ENCODE measurements around the gene TSACC.
"Not testable (repeated sequence)": the region's sequence is repeated elsewhere in the genome, so short reads cannot be mapped to it uniquely, and the experiment has no call there.

Gene TSACC

DNA sequence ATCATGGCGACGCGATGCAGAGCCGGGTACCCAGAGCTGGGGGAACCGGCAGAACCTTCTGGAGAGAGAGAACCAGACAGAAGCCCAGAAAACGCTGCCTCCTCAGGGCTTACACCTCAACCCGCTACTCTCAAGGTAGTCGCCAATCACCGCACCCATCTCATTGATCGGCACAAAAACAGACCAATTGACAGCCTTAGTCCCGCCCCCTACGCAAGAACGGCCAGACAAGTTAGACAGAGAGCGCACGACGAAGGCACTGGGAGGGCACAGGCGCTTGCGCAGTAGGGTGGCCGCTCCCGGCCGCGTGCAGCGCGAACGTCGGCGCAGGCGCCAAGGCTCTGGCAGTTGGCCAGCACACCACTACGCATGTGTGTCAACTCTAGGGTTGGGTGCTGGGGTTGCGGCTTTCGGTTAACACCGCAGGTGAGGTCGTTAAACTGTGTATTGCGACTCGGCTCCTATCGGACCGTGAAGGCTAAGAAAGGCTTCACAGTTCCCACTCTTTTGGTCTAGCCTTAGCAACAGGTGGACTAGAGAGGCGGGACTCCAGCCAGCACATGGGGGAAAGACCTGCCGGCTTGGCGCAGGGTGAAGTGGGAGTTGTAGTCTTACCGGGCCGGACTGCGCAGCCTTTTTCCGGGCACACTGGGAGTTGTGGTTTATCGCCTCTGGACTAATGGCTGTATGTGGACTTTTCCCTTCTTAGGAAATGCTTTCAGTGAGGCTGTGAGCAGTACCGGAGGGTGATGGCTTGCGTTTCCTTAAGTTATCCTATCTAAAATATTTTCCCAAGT lies at the start of gene TSACC, which contains the start of gene CCT3:
Gene TSACC, plus strand, starts transcription at position 347 of the 797 bp plus-strand sequence. CDS start 1,232 bp downstream, outside the sequence.
Gene CCT3, minus strand, starts transcription at position 113 of the 797 bp plus-strand sequence. Its CDS starts 108 bp downstream, at position 5.
- peak; percentile 100 for DNase-seq

DNA sequence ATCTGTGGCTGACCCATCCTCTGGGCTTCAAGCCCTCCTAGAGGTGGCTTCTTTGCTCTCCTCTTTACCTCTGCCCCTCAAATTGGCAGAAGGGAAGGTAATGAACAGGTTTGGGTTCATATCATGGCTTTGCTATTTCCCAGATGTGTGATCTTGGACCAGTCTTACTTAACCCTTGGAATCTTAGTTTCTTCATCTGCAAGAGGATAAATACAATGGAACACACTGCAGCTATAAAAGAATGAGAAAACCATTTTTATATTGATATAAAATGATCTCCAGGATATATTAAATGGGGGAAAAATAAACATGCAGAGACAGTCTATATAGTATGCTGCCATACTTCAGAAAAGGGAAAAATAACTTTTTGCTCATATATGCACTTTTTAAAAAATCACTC lies 48.5 kb upstream of the TSACC start:
- no peak for DNase-seq

DNA sequence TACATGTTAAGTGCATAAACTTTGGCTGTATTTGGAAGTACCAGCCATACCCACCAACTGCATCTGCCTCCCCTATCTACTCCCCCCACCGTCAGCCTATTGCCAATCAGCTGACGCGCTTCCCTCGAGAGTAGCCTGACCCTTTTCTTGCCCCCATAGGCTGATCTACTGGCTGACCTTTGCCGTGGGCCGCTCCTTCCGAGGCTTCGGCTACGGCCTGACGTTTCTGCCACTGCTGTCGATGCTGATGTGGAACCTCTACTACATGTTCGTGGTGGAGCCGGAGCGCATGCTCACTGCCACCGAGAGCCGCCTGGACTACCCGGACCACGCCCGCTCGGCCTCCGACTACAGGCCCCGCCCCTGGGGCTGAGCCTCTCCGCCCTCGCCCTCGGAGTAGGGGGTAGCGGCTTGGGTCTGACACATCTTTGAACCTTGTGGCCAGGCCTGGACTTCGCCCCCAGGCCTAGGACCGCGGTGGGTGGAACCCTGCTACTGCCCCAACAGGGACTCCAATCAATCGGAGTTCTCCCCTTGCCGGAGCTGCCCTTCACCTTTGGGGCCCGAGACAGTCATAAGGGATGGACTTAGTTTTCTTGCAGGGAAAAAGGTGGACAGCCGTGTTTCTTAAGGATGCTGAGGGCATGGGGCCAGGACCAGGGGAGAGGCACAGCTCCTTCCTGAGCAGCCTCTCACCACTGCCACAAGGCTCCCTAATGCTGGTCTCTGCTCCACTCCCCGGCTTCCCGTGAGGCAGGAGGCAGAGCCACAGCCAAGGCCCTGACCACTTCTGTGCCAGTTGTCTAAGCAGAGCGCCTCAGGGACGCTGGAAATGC lies 46.9 kb upstream of the TSACC start:
- peak; percentile 74 for DNase-seq

DNA sequence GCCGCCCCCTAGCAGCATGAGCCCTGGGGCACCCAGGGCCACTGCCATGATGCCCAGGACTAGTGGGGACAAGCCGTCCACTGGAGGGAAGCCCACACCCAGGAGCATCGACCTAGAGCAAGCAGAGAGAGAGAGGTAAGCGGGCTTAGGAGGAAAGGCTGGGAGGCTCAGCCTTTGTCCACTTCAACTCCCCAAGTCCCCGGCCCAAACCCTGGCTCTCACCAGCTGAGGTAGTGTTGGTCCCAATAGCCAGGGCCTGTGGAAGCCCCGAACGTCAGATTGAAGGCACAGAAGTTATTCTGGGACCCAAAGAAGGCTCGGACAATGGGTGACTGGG lies 45.3 kb upstream of the TSACC start:
- DNase-seq: no peak

DNA sequence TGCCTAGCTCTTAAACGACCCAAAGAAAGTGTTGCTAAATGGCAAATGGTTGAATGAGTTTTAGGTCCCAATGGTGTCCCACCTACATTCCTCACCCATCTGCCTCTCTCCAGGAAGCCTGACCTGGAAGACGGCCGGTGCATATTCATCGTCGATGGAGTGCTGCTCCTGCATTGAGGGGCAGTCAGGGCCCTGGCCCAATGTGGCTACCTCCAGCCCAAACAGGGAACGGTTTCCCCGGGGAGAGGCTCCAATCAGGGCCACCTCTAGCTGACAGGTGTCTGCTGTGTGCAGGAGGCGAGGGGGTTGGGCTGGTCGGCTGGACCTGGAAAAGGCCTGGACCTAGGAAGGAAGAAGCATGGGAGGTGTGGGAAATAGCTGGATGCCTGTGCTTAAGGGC lies 44.4 kb upstream of the TSACC start:
- DNase-seq: no peak

DNA sequence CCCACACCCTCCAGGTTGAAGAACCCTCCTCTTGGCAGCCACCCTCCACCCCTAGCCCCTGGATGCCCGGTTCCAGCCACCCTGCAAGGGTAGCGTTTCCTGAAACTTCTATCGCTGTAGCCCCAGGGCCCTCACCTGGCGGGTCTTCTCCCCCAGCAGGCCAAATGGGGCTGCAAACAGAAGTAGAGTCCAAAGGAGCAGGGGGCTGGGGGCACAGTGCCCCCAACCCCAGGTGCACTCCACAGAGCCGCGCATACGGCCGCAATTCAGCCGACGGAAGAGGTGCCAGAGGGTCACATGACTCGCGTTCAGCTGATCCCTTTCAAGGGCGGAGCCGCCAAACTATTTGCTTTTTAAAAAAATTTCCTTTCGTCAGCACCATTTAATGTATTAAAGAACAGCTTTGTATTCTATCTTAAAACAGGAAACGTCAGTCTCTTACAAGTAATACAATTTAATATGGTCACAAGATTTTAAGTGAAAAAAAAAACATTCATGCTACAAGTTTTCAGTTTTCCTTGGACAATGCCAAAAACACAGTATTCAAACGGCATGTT lies 42.9 kb upstream of the TSACC start, which contains the start of gene GLMP:
Gene GLMP, minus strand, starts transcription at position 289 of the 557 bp plus-strand sequence. Its CDS starts 34 bp downstream, at position 255.
- peak; percentile 68 for DNase-seq

DNA sequence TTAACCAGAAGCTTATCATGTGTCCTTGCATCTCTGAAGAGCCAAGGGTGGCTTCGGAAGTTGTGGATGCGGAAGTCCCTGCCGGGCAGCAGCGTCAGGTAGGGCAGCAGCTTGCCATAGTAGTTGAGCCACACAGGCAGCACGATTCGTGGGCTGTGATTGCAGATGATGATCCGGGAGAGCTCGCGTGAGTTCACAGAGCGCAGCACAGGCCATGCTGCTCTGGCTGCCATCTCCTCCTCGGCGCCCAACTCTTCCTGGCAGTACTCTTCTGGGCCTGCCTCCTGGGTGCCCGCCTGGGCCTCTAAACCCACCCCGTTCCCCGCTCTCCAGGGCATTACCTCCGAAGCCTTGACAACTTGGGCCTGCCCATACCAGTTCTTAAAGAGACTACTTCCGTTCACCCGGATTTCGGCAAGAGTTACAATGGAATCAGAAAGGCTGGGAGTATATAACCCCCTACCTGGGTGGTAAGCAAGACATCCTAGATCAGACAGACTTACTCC lies 39.4 kb upstream of the TSACC start, which contains the start of gene VHLL:
Gene VHLL, minus strand, starts transcription at position 456 of the 506 bp plus-strand sequence. Its CDS starts 118 bp downstream, at position 338.
- DNase-seq: no peak

DNA sequence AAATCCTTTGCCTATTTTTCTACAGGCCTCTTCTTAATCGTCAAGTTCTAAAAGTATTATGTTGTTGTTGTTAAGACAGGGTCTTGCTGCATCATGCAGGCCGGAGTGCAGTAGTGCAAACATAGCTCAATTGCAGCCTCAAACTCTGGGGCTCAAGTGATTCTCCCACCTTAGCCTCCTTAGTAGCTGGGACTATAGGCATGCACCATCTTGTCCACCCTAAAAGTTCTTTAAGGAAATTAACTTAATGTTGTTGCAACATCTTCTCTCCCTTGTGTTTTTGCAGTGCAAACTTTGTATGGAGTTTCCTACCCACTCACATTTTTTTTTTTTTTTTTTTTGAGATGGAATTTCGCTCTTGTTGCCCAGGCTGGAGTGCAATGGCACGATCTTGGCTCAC lies 35.1 kb upstream of the TSACC start:
- DNase-seq: no peak

DNA sequence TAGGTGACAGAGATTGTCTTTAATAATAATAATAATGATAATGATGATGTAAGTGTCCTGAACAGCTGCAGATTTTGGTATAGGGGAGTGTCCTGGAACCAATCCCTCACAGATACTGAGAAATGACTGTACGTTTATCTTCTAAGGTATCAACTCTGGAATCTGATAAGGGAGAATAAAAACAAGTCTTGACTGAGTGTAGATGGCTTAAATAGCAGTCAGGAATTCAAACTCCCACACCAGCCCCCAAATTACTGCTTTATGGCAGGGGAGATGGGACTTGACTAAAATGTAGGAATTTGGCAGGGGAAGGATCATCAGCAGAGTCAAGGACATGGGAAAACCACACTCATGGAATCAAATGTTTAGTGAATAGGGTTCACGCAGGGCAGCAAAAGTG lies 33.1 kb upstream of the TSACC start:
- no peak for DNase-seq

DNA sequence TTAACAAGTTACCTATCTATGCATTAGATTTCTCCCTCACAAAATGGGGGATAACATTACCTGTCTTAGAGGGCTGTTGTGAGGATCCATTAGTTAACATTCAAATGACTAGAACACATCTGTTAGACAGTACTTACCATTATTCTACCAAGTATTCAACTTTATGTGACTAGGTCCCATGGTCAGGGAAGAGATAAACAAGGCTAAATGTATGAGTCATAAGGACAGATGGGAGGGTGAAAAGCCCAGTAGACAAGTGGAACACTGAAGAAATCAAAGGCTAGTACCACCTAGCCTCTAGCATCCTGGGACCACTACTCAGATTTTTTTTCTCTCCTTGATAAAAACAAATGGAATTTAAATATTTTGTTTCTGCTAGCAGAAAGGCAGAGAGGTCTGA lies 30.2 kb upstream of the TSACC start:
- no peak for DNase-seq

DNA sequence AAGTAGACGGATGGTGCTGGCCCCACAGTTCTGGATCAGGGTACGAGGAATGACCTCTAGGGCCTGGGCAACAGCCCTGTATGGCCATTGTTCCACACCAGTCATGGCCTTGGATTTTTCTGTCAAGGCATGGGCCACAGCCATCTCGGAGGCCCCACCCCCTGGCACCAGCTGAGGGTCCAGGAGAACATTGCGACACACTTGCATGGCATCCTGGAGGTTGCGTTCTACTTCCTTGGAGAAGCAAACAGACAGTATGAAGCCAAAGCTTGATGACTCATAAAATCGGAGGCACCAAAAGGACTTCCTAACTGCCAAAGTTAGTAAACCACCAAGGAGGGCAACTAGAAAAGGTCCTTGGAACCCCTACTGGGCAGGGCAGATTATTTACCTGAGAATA lies 27.4 kb upstream of the TSACC start:
- DNase-seq: no peak

DNA sequence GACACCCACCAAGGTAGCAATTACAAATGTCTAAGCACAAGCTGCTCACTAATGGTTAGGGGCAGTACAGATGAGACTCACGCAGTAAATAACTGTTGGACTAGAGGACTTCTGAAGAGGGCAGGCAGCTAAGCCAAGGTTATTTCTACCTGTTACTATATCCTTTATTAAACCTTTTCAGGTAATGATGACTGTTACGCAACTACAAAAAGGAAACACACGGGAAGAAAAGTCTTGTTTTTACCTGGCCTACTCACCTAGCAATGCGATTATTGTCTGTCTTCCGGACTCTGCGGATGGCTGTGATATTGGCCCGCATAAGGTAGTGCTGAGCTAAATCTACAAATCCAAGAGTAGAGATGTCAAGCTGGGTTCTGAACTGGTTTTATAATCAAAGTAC lies 21.4 kb upstream of the TSACC start:
- DNase-seq: no peak

DNA sequence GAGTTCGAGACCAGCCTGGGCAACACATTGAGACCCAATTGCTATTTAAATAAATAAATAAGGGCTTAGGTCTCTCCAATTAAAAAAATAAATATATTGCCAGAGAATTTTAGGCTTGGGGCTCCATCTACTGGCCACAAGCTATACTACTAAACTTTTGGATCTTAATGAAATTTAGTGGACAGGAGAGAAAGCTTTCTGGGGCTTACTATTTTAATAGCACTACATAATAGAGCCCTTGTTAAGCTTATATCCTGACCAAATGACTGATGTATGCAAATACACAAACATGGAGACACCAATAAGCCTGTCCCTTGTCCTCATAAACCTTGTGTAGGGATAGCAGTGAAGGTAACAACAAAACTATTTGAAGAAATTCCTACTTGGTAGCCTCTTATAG lies 18.7 kb upstream of the TSACC start:
- DNase-seq: peak; percentile 19

DNA sequence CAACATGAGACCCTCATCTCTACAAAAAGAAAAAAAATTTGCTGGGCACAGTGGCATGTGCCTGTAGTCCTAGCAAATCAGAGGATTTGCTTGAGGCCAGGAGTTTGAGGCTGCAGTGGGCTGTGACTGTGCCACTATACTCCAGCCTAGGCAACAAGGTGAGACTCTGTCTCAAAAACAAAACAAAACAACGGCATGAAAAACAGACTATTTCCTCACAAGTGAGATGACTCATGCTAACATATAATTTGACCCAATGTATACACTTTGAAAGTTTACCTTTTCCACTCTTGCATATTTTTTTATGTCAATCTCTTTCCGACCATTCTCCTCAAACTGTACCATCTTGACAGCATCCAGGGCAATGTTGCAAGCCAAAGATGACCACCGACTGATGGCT lies 17.8 kb upstream of the TSACC start:
- no peak for DNase-seq

DNA sequence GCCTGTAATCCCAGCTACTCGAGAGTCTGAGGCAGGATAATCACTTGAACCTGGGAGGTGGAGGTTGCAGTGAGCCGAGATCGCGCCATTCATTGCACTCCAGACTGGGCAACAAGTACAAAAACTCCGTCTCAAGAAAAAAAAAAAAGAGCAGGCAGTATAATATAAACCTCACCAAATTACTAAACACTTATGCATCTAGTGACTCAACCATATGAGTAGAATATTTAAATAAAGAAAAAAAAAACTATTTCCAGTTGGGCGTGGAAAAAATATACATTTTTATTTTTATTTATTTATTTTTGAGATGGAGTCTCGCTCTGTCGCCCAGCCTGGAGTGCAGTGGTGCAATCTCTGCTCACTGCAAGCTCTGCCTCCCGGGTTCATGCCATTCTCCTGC lies 15.1 kb upstream of the TSACC start:
- DNase-seq: peak; percentile 25

DNA sequence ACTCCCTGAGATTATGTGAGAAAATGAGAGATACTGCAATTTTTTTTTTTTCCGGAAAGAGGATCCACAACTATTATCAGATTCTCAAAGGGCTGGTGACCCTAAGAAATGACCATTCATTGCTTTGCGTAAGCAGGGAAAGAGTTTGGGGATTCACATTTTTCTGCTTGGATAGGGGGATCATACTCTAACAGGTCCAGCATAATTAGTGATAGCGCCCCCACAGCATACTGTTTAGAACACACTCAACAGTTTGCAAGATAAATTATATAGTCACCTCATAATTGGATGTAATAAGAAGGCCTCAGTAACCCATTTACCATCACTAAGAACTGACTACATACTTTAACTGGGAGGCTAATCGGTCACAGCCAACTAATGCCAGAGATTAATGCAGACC lies 2.1 kb upstream of the TSACC start:
- no peak for DNase-seq

DNA sequence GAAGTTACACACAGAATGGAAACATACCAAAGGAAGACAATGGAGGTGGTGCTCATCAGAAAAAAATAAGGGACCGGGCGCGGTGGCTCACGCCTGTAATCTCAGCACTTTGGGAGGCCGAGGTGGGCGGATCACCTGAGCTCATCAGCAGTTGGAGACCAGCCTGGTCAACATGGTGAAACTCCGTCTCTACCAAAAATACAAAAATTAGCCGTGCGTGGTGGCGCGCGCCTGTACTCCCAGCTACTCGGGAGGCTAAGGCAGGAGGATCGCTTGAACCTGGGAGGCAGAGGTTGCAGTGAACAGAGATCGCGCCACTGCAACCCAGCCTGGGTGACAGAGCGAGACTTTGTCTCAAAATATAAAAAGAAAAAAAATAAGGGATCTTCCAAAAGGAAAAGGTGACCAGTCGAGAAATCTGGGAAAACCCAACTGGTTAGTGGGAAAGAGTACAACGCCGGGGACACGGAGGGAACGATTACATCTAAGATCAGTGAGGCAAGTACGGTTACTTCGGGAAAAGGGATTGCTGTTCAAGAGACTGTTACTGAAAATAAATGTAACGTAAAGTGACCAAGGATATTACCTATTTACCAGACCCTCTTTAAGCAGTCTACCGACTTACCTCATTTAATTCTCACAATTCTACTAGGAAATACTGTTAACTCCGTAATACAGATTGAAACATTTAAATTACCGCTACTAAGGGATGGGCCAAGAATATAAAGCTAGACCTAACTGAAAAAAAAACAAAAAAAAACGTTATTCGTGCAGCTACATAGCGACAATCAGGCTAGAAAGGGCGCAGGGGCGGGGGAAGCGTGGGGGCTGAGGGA lies 1.1 kb upstream of the TSACC start:
- no peak for DNase-seq

DNA sequence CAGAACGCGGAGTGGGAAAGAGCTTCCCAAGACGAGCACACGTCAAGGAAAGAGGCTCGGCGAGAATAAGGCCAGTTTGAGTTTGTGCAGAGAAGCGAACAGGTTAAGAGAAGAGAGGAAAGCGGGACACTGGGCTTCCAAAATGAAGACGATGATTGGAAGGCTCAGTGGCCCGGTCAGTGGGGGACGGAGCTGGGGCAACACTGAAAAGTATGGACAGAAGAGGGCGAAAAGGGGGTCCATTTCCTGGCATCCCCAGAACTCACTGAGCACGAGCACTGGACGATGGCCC lies 492 bp upstream of the TSACC start:
- no peak for DNase-seq

DNA sequence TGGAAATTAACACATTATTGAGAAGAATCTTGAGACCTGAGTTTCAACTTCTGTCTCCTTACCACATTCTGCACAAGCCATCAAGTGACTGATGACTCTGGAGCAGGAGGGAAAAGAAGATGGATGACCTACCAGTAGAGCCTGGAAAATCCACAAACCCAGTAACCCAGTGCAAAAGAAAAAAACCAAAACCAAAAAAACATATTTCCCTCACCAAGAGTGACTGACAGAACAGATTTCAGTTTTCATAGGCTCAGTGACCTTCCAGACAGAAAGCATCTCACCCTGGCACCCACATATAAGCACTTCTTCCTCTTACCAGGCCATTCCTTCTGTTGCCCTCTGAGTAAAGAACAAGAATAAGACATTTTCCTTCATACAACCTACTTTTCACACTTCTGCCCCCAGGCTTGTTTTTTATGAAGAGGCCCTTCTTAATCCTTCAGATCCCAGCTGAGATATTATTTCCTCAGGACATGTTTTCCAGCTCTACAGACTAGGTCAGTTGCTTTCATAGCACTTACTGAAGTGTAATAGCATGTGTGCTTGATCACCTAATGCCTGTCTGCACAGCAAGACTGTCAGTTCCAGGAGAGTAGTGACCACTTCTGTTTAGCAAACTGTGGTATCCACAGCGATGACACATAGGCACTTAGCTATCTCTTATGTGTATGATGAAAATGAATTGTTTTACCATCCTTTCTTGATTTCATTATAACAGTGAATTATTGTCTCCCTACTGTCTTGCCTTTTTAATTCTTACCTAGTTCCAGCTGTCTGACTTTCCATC lies 4.0 kb downstream of the TSACC start:
- DNase-seq: peak; percentile 17

DNA sequence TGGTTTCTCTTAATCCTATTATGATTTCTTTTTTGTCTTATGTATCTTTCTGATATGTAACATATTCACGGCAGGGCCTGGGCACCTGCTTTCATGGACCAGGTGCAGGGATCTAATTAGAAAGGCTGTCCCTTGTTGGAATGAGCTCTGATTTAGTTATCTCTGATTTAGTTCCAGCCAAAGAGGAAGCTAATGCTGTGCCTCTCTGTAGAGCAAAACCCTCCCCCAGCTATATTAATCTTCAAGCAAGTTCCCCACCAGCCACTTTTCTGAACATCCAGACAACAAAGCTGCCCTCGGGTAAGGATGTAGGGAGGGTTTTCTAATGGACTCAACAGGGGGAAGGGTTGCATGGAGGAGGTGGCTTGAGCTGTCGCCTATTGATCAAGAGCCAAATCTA lies 6.1 kb downstream of the TSACC start:
- no peak for DNase-seq

DNA sequence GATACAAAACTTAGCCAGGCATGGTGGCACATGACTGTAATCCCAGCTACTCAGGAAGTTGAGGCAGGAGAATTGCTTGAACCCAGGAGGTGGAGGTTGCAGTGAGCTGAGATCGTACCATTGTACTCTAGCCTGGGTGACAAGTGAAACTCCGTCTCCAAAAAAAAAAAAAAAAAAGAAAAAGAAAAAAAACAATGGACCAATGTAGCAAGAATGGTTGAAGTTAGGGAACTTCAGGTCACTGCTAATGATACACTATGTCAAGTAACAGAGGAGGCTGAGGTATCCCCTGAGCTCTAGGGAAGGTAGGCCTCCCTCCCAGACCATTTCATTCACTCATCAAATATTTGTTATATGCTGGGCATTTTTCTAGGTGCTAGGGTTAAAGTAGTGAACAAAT lies 7.7 kb downstream of the TSACC start:
- DNase-seq: not testable (repeated sequence)

DNA sequence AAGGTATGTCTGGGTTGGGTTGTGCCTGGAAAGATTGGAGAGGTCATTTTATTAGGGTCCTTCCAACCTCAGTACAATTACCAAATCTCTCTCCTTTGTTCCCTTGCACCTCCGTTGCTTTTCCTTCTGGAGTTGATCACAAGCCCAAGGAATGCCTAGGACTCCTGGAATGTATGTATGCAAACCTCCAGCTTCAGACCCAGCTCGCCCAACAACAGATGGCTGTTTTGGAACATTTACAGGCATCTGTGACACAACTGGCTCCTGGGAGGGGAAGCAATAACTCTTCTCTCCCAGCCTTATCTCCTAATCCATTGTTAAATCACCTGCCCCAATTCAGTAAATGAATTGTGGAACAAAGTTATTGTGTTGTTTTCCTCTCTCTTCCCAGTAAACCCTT lies 8.3 kb downstream of the TSACC start:
- peak; percentile 68 for DNase-seq
